Astrocyte (in vitro differentiated cells and primary cell): ENCODE data around the gene EPB41L4B. TPM values are rescaled to one million over a fixed set of nuclear protein-coding genes. Genes with fewer than 3 reads are reported as not detected.

Experiments
- DNase-seq: peaks from one replicate; pipeline ENCODE4 v3.0.0-alpha.2; 2010; ENCODE audit warnings: low read depth
- FAIRE-seq: peaks from 2 replicates; lab custom pipeline; 2011; peaks lifted over from hg19 to GRCh38; lab: Jason Lieb, UNC
- H2AFZ ChIP-seq: 2 replicates; pipeline ENCODE4 v1.6.0; 2012; ENCODE audit warnings: low read depth, low read length, inconsistent platforms
- H3K27ac ChIP-seq: 2 replicates; pipeline ENCODE4 v1.5.1; 2011; ENCODE audit warnings: low read depth, low read length, inconsistent platforms
- H3K27me3 ChIP-seq: 2 replicates; pipeline ENCODE4 v1.6.0; 2011; ENCODE audit warnings: low read length, inconsistent platforms; ENCODE audit not compliant: insufficient read depth
- H3K36me3 ChIP-seq: 2 replicates; pipeline ENCODE4 v1.5.1; 2011; ENCODE audit warnings: low read length, inconsistent platforms; ENCODE audit not compliant: insufficient read depth
- H3K4me1 ChIP-seq: 2 replicates; pipeline ENCODE4 v1.5.1; 2011; ENCODE audit warnings: low read length, inconsistent platforms; ENCODE audit not compliant: insufficient read depth
- H3K4me2 ChIP-seq: 2 replicates; pipeline ENCODE4 v1.6.0; 2012; ENCODE audit warnings: low read length, inconsistent platforms
- H3K4me3 ChIP-seq: 2 replicates; pipeline ENCODE4 v1.5.1; 2011; ENCODE audit warnings: low read depth, mild to moderate bottlenecking, low read length, inconsistent platforms; ENCODE audit not compliant: insufficient read depth
- H3K79me2 ChIP-seq: 2 replicates; pipeline ENCODE4 v1.6.0; 2012; ENCODE audit warnings: mild to moderate bottlenecking, low read length, inconsistent platforms; ENCODE audit not compliant: insufficient read depth
- H3K9ac ChIP-seq: 2 replicates; pipeline ENCODE4 v1.6.0; 2012; ENCODE audit warnings: mild to moderate bottlenecking, low read length, inconsistent platforms
- H3K9me3 ChIP-seq: 2 replicates; pipeline ENCODE4 v1.5.1; 2012; ENCODE audit warnings: low read depth, mild to moderate bottlenecking, low read length, inconsistent platforms; ENCODE audit not compliant: insufficient read depth
- H4K20me1 ChIP-seq: 2 replicates; pipeline ENCODE4 v1.6.0; 2012; ENCODE audit warnings: low read length, inconsistent platforms; ENCODE audit not compliant: insufficient read depth
- H3K27ac Mint-ChIP-seq: one replicate; pipeline ENCODE4 v1.8.0; 2021; ENCODE audit warnings: mild to moderate bottlenecking, mixed read lengths; ENCODE audit not compliant: unreplicated experiment
- H3K27me3 Mint-ChIP-seq: one replicate; pipeline ENCODE4 v1.8.0; 2021; ENCODE audit warnings: low read depth, mixed read lengths; ENCODE audit not compliant: unreplicated experiment
- H3K36me3 Mint-ChIP-seq: one replicate; pipeline ENCODE4 v1.8.0; 2021; ENCODE audit warnings: low read depth, mixed read lengths; ENCODE audit not compliant: unreplicated experiment
- H3K4me1 Mint-ChIP-seq: one replicate; pipeline ENCODE4 v1.8.0; 2021; ENCODE audit warnings: low read depth, mixed read lengths; ENCODE audit not compliant: unreplicated experiment
- H3K4me3 Mint-ChIP-seq: one replicate; pipeline ENCODE4 v1.8.0; 2021; ENCODE audit warnings: mild to moderate bottlenecking, moderate library complexity, mixed read lengths; ENCODE audit not compliant: unreplicated experiment
- H3K9me3 Mint-ChIP-seq: one replicate; pipeline ENCODE4 v1.8.0; 2021; ENCODE audit warnings: mild to moderate bottlenecking, mixed read lengths; ENCODE audit not compliant: unreplicated experiment
- EZH2 ChIP-seq: IDR thresholded peaks from 2 replicates; pipeline ENCODE4 v1.6.1; 2012; ENCODE audit warnings: mild to moderate bottlenecking, low read length, inconsistent platforms; ENCODE audit not compliant: insufficient read depth
- total RNA-seq: library from RNA; stranded (reverse); gene quantifications from 2 replicates; pipeline ENCODE4 v1.2.1, GENCODE V29; 2021
- TF ChIP-seq, protein P1 (sequence below): IDR thresholded peaks from 2 replicates; pipeline ENCODE4 v1.5.1; 2011; ENCODE audit warnings: low read depth, mild to moderate bottlenecking, inconsistent platforms, low read length, moderate library complexity; ENCODE audit not compliant: insufficient read depth

The EPB41L4B gene
- total RNA-seq, 1 donor from 2014 or later = 2.0 TPM

DNA sequence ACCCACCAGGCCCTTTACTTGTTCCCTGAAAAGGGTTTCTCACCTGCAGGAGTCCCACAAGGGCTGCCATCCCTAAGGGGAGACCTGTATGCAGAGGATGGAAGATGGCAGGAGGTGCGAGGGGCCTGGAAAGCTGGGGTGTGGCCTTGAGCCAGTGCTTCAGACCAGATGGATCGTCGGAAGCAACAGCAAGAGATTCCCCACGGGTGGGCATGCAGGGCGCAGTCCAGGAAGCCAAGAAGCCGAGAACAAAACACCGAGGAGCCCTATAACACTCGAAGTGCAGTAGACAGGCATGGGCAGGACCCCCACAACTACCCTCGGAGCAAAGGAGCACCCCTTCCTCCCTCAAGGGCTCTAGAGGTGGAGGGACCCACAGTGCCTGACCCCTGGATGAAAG, 129.1 kb downstream of the EPB41L4B start:
- Mint-ChIP-seq H3K4me3 (no peak overlapping the region), H3K36me3 (no peaks in the 10 kb centered on the region)
- no peak for FAIRE-seq

DNA sequence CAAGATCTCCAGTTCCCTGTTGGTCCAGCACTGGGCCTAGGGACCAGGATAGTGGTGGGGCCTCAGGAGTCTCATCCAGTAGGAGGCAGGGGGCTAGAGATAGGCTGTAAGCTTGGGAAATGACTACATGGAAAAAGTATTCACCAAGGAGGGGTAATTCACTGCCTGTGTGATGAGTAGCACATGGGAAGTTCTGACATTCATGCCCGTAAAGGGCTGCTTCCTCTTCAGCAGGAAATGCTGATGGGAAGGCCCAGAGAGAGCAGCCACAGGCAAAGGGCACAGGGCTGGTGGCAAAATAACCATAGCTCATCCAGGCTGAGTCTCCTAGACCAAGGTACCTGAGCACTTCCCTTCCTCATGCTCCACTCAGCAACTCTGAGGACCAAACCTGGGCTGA, 130.7 kb downstream of the EPB41L4B start:
- Mint-ChIP-seq H3K4me3 (no peak overlapping the region), H3K27me3 (peaks cover 22% of the 10 kb centered on the region), H3K36me3 (no peaks in the 10 kb centered on the region), H3K27ac (no peak overlapping the region), H3K4me1 (peaks cover 4% of the 10 kb centered on the region), H3K9me3 (no peaks in the 10 kb centered on the region)
- no peak overlapping the region for H3K27ac ChIP-seq
- FAIRE-seq = no peak
- H3K4me3 ChIP-seq = no peak overlapping the region
- no peaks in the 10 kb centered on the region for H3K79me2 ChIP-seq
- H4K20me1 ChIP-seq = no peaks in the 10 kb centered on the region
- H3K27me3 ChIP-seq = peaks cover 14% of the 10 kb centered on the region
- TF ChIP-seq, protein P1, sequence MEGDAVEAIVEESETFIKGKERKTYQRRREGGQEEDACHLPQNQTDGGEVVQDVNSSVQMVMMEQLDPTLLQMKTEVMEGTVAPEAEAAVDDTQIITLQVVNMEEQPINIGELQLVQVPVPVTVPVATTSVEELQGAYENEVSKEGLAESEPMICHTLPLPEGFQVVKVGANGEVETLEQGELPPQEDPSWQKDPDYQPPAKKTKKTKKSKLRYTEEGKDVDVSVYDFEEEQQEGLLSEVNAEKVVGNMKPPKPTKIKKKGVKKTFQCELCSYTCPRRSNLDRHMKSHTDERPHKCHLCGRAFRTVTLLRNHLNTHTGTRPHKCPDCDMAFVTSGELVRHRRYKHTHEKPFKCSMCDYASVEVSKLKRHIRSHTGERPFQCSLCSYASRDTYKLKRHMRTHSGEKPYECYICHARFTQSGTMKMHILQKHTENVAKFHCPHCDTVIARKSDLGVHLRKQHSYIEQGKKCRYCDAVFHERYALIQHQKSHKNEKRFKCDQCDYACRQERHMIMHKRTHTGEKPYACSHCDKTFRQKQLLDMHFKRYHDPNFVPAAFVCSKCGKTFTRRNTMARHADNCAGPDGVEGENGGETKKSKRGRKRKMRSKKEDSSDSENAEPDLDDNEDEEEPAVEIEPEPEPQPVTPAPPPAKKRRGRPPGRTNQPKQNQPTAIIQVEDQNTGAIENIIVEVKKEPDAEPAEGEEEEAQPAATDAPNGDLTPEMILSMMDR = no peak
- TF ChIP-seq EZH2 = no peak
- peak overlapping the region; percentile 27 for H2AFZ ChIP-seq
- H3K9me3 ChIP-seq = no peaks in the 10 kb centered on the region
- no peak overlapping the region for H3K4me2 ChIP-seq
- no peaks in the 10 kb centered on the region for H3K36me3 ChIP-seq
- H3K4me1 ChIP-seq = peaks cover 8% of the 10 kb centered on the region
- peak; percentile 14 for DNase-seq
- H3K9ac ChIP-seq = no peak overlapping the region

More for the DNA sequence above, 129.1 kb downstream of the EPB41L4B start:
- H3K27ac ChIP-seq = no peak overlapping the region
- H3K9me3 ChIP-seq = no peaks in the 10 kb centered on the region
- TF ChIP-seq EZH2 = no peak
- TF ChIP-seq, protein P1 = no peak
- no peak overlapping the region for H3K9ac ChIP-seq
- Mint-ChIP-seq H3K9me3 (no peaks in the 10 kb centered on the region), H3K27ac (no peak overlapping the region), H3K27me3 (peaks cover 20% of the 10 kb centered on the region), H3K4me1 (peaks cover 4% of the 10 kb centered on the region)
- H4K20me1 ChIP-seq = no peaks in the 10 kb centered on the region
- H3K4me1 ChIP-seq = peaks cover 8% of the 10 kb centered on the region
- no peak overlapping the region for H3K4me3 ChIP-seq
- peaks cover 11% of the 10 kb centered on the region for H3K27me3 ChIP-seq
- no peak for DNase-seq
- no peak overlapping the region for H3K4me2 ChIP-seq
- H2AFZ ChIP-seq = no peak overlapping the region
- no peaks in the 10 kb centered on the region for H3K79me2 ChIP-seq
- H3K36me3 ChIP-seq = no peaks in the 10 kb centered on the region

DNA sequence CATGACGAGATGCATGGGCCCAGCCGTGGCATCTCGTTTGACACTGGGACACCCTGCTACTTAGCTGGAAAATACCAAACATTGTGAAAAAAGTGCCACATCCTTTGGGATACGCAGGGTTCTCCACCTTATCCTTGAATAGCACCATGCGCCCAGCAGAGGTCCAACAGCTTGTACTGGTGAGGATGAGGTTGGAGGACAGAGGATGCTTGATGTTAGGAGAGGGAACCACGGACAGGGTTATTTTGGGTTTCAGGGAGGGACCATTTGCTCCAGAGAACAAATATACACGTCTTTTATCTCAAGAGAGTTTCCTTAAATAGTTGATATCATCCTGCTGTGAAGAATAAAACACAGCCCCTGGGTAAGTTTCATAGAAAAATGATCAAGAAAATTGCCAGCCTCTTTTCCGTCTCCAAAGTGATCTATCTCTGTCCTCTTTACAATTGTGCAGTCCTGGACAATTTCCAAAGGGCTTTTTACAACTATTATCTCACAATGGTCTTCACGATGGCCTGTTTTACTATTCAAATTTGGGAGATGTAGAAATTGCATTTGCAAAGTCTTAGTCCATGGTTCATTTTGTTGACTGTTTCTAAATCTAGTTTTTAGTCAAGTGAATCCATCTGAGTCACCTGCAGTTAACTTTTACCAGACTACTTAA, 133.9 kb downstream of the EPB41L4B start:
- TF ChIP-seq, protein P1 = no peak
- TF ChIP-seq EZH2 = no peak
- Histone ChIP-seq H3K9me3 (no peaks in the 10 kb centered on the region), H3K4me2 (no peak overlapping the region), H3K4me1 (peaks cover 13% of the 10 kb centered on the region), H3K27me3 (peaks cover 4% of the 10 kb centered on the region), H3K9ac (no peak overlapping the region), H4K20me1 (no peaks in the 10 kb centered on the region), H3K36me3 (no peaks in the 10 kb centered on the region), H3K27ac (no peak overlapping the region), H3K4me3 (no peak overlapping the region), H2AFZ (no peak overlapping the region), H3K79me2 (no peaks in the 10 kb centered on the region)
- Mint-ChIP-seq H3K27ac (no peak overlapping the region), H3K9me3 (no peaks in the 10 kb centered on the region), H3K27me3 (peaks cover 15% of the 10 kb centered on the region), H3K36me3 (no peaks in the 10 kb centered on the region), H3K4me3 (no peak overlapping the region), H3K4me1 (peaks cover 4% of the 10 kb centered on the region)
- FAIRE-seq (no peak), DNase-seq (no peak)
